Measurements from ENCODE around the gene SETD7.
"Not testable (repeated sequence)": the region's sequence is repeated elsewhere in the genome, so short reads cannot be mapped to it uniquely, and the experiment has no call there.

The SETD7 gene

DNA sequence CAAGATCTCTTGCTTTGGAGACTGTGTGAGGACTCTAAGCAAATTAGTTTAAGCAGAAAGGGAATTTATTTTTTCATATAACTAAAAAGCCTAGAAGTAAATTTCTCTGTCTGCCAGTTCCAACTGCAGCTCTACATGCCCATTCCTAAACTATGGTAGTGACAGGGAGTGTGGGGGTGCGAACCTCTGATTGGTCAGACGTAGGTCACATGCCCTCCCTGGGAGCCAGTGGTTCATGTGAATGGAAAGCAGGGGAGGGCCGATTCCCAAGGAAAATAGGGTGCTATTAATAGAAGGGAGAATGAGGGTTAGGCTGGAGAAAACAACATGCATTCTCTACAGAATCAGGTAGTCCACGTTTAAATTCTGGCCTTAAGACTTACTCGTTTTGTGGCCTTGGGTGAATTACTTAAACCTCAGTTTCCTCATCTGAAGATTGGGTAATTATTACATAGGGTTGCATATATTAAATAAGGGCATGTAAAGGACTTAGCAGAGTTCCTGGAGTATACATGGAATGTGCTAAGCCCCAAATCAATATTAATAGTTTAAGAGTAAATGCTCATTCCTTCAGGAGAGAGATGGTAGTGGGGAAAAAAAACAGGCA, 94.9 kb downstream of the SETD7 start:
- no peak for DNase-seq

DNA sequence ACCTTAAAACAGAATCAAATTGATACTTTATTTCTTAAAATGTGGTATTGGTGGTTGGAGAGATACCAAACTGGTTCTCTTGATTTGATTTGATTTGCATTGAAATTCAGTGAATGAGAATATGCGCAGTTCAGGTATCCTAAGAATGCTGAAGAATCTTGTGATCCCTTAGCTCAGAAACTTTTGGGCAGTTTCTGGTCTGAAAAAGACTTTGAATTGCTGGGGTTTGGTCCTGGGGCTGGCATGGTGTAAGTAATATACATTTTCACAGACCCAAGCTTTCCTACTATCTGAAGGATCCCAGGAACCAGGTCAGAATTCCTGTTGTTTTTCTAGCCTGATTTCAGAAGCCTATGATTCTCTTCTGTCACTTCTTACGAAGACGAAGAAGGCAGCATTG, 95.5 kb downstream of the SETD7 start:
- no peak for DNase-seq

DNA sequence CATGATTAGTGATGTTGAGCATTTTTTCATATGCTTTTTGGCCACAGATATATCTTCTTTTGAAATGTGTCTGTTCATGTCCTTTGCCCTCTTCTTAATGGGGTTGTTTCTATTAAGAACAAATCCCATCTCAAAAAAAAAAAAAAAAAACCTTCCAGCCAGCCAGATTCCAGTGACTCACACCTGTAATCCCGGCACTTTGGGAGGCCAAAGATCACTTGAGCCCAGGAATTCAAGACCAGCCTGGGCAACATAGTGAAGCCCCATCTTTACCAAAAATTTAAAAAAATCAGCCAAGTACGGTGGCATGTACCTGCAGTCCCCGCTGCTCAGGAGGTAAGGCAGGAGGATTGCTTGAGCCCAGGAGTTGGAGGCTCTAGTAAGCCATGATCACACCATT, 97.0 kb downstream of the SETD7 start:
- DNase-seq, result no peak

DNA sequence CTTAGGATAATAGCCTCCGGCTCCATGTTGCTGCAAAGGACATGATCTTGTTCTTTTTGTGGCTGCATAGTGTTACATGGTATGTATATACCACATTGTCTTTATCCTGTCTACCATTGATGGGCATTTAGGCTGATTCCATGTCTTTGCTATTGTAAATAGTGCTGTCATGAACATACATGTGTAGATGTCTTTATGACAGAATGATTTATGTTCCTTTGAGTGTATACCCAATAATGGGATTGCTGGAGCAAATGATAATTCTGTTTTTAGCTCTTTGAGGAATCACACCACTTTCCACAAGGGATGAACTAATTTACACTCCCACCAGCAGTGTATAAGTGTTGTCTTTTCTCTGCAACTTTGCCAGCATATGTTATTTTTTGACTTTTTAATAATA, 97.5 kb downstream of the SETD7 start:
- DNase-seq, result no peak

DNA sequence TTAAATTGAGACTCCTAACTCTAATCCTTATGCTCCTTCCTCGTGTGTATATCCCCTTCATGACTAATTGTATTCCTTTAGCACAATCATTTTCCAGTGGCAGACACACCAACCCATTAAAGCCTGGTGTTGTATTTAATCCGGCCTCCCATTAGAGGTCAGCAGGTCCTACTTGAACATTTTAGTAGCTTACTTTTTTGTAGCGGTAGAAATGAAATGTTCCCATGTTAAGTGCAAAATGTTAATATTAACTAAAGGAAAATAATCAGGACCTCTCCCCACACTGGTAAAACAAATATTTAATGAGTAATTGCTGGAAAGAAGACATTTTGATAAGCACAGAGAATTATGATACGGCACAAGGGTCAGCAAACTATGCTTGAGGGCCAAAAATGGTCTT, 98.7 kb downstream of the SETD7 start:
- no peak for DNase-seq

DNA sequence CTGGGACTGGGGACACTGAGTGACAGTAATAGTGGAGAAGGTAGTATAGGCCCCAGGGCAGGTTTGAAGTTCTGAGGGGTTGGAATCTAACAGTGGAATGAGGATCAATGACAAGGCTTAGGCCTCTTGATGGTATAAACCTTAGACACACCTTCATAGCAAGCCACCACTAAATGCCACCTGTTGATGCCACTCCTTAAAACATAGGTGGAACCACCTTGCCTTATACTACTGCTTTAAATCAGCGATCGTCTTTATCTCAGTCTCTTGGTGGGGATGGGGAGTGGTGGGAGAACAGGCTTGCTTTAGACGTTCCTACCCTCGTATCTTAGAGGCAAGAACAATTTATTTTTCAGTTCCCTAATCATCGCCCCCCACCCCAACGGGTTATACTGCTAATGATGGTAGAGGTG, 100.9 kb downstream of the SETD7 start:
- DNase-seq, result no peak

DNA sequence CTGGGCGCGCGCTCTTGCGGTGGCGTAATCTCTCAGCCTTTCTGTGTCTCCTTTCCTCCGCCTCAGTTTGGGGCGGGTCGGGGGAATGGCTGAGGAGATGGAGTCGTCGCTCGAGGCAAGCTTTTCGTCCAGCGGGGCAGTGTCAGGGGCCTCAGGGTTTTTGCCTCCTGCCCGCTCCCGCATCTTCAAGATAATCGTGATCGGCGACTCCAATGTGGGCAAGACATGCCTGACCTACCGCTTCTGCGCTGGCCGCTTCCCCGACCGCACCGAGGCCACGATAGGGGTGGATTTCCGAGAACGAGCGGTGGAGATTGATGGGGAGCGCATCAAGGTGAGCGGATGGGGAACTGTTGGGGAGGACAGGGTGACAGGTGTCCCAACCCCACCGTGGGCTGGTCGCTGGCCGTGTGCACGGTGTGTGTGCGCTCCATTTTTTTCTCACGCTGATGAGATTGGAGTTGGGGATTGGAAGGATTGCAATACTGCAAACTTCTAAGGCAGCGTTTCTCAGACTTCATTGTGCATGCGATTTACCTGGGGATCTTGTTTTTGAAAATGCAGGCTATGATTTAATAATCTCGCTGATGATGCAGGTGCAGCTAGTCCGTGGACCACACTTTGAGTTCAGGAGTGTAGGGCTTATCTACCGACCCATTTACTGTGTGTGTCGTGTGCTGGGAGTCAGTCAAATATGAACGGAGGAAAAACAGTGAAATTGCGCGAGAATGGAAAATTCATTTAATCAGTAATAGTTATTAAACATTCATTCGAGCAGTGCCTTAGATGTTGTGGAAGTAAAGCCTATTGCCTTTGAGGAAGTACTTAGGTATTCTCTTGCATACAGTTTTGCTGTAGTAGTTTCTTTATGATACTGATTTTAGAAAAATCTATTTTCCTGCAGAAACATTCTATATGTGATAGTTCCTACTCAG, 101.6 kb downstream of the SETD7 start, which contains the start of gene RAB33B:
TSS of gene RAB33B (plus strand) at position 11 of the 935 bp plus-strand sequence. CDS start at position 86, 75 bp downstream.
- no peak for DNase-seq

DNA sequence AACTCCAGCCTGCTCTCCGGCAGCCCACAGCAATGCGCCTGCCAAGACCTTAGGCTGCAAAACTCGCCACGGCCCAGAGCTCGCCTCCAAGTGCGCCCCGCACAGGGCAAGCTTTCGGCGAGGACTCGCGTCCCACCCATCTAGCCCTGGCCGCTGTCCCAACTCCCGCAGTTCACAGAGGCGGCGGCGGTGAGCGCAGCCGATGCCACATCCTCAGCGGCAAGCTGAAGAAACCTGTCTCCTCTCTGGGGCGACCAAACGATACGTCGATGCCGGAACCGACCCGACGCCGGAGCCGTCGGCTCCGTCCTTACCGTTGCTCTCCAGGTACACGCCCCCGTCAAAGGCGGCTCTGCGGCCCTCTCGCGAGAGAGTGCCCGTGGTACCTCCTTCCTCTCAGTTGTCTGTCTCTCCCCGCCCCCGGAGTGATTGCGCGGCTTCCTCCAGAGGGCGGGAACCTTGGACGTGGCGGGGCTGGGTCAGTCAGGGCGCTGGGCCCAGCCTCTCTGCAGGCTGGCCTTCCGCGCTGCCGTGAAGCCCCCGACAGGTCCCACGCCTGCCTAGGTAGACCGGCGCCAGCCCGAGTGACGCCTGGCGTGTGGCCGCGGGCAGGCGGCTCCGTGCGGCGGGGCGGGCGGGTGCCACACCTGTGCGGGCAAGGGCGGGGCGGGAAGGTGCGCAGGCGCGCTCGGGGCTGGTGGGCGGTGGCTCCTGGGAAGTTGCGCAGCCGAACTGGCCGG, 102.5 kb downstream of the SETD7 start:
- peak; percentile 95 for DNase-seq

DNA sequence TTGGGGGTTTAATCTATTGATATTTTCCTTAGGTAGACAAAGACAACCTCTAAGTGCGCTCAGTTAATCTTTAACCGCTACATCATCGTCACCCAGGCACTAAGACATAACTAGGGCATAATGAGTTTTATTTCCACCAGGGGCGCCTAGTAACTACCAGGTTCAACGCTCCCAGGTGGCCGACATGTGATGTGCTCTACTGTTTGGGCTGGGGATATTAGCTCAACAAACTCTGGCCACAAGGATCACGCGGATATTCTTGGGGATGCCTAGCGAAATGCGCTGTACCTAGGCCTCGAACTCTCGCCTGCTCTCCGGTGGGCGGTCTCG, 103.0 kb downstream of the SETD7 start:
- peak; percentile 49 for DNase-seq

DNA sequence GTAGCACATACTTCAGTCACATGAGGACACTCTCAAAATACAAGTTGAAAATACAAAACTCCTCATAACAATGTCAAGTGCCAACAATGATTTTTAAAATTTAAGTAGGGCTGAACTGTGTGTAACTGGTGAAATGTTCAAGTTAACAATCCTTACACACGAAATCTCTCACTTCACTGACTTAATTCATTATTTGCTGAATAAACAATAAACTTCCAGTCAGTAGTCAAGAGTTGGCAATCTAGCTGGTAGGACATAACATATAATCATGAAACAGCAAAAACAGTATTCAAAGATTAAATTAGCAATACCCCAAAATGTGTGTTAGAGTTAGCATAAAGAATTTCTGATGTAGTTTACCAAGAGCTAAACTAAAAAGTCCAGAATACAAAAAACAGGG, 104.0 kb downstream of the SETD7 start:
- no peak for DNase-seq

DNA sequence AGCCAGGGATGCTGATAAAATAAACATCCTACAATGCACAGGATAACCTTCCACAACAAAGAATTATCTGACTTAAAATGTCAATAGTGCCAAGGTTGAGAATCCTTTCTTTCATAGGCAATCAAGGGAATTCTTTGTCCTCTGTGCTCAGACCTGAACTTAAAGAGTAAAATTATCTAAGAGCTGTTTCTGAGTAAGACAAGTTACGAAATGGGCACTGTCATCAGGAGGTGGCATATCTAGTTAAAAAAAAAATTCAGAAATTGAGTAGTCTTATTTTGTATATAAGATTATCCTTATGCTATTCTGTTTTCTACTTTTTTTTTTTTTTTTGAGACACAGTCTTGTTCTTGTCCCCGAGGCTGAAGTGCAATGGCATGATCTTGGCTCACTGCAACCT, 105.4 kb downstream of the SETD7 start:
- DNase-seq, result no peak

DNA sequence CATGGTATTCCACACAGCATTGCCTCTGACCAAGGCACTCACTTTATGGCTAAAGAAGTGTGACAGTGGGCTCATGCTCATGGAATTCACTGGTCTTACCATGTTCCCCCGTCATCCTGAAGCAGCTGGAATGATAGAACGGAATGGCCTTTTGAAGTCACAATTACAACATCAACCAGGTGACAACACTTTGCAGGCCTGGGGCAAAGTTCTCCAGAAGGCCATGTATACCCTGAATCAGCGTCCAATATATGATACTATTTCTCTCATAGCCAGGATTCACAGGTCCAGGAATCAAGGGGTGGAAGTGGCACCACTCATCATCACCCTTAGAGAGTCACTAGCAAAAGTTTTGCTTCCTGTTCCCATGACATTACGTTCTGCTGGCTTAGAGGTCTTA, 108.9 kb downstream of the SETD7 start:
- not testable (repeated sequence) for DNase-seq
